ENCODE measurements around the gene H1-8.
"Not testable (repeated sequence)": the region's sequence is repeated elsewhere in the genome, so short reads cannot be mapped to it uniquely, and the experiment has no call there.

Gene H1-8

DNA sequence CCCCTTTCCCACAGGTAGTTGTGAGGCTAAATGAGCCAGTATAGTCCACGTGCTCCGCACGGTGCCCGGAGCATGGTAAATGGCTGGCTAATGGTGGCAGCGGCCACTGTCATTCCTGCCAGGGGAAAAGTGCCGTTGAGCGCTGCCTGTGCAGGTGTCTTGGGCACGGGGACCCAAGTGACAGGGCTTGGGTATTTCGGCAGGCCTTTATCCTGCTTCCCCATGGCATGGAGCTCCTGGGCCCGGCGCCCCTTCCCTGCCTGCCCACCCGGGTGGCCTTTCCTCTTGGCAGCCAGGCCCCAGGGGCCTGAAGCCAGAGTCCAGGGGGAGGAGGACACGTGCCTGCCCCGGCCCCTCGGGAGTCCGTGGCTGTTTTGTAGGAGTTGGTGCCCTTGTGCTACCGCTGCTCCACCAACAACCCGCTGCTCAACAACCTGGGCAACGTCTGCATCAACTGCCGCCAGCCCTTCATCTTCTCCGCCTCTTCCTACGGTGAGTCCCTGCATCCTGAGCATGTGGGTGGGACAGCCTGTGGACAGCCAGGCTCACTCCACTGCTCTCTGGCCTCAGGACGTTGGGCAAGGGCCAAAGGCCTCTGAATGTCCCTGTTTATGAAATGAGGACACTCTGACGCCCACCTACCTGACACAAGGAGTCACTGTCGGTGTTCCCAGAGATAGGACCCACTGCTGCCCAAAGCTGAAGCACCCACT lies 27.7 kb upstream of the H1-8 start:
- DNase-seq: not testable (repeated sequence)

DNA sequence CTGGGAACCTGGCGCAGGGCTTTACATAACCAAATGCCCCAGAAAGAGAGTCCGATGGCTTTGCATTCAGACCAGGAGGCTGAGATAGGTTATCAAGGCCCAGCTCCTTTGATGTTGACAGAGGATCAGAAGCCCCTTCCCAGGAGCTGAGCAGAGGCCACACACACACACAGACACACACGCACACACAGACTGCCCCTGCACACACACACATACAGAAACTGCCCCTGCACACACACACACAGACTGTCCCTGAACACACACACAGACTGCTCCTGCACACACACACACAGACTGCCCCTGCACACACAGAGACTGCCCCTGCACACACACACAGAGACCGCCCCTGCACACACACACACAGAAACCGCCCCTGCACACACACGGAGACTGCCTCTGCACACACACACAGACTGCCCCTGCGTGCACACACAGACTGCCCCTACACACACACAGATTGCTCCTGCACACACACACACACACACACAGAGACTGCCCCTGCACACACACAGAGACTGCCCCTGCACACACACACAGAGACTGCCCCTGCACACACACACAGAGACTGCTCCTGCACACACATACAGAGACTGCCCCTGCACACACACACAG lies 27.0 kb upstream of the H1-8 start:
- not testable (repeated sequence) for DNase-seq

GRCh38 chr3:129517516-129517915 lies 25.5 kb upstream of the H1-8 start:
- DNase-seq: no peak

GRCh38 chr3:129518038-129518561 lies 24.9 kb upstream of the H1-8 start:
- DNase-seq: no peak

GRCh38 chr3:129518581-129518980 lies 24.4 kb upstream of the H1-8 start:
- no peak for DNase-seq

DNA sequence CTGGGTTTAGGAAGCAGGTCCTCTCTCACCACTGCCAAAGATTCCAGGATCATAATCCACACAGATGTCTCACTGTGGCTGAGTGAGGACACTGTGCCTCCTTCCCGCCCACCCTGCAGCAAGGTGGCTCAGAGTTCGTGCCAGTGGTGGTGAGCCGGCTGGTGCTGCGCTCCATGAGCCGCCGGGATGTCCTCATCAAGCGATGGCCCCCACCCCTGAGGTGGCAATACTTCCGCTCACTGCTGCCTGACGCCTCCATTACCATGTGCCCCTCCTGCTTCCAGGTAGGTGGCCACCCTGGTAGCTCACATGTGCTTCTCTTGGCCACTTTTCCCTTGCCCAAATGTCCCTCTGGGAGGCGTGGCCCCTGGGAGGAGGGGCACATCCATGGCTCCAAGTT lies 23.5 kb upstream of the H1-8 start:
- no peak for DNase-seq

DNA sequence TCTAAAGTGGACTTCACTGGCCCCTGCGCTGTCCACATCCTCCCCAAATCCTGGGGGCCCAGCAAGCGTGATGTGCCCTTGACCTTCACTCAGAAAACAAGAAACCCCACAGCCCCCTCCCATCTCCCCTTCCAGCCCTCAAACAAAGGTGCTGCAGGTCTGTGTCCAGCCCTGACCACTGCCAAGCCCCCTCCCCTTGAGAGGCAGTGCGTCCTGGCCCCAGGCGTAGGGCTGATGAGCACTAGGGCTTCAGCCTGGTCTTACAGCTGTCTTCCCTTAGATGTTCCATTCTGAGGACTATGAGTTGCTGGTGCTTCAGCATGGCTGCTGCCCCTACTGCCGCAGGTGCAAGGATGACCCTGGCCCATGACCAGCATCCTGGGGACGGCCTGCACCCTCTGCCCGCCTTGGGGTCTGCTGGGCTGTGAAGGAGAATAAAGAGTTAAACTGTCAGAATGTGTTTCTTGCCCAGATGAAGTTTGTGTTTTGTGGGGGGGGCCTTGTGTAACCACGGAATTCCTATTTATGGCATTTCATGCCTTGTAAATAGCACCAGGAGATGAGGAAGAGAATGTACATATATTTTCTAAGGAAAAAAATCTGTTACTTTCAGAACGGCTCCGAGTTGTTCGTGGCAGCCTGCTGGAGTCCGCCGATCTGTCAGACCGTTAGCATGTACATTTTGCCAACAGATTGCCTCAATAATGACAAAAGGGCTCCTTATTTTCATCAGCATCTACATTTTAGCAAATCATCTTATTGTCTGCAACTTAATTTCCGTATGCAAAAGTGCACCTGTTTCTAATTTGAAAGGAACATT lies 22.9 kb upstream of the H1-8 start:
- no peak for DNase-seq

DNA sequence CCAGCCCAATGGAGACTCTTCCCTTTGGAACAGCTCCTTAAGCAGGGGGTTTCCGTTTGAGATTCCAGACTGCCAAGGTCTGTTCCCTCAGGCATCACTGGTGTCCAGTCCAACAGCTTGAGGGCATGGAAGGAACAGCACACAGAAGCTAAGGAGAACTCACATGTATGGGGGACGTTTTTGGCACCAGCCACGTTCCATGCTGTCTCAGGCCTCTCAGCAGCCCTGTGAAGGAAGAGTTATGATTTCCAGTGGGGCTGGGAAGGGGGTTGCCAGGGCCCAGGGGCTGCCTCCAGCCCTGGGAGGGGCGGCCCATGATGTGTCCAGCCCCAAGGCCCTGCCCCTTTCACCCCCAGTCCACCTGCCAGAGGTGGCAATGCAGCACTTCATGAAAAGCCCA lies 22.0 kb upstream of the H1-8 start:
- DNase-seq: no peak

GRCh38 chr3:129521611-129522010 lies 21.4 kb upstream of the H1-8 start:
- DNase-seq: no peak

DNA sequence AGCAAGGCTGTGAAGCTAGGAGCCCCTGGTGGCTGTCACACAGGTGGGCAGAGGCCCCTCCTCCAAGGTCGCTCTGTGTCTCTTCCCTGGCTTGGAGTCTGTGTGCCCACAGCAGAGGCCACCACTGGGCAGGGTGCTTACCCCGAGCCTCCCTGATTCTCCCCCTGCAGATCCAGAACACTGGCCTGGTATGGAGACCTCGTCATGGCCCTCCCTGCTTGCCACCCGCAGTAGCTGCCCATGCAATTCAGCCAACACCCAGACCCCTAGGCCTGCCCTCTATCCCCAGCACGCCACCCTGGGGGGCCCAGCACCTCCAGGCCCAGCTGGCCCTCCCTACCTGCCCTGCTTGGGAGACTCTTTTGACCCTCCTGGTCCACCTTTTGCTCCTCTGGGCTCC lies 20.0 kb upstream of the H1-8 start:
- no peak for DNase-seq

GRCh38 chr3:129524081-129524480 lies 18.9 kb upstream of the H1-8 start:
- no peak for DNase-seq

DNA sequence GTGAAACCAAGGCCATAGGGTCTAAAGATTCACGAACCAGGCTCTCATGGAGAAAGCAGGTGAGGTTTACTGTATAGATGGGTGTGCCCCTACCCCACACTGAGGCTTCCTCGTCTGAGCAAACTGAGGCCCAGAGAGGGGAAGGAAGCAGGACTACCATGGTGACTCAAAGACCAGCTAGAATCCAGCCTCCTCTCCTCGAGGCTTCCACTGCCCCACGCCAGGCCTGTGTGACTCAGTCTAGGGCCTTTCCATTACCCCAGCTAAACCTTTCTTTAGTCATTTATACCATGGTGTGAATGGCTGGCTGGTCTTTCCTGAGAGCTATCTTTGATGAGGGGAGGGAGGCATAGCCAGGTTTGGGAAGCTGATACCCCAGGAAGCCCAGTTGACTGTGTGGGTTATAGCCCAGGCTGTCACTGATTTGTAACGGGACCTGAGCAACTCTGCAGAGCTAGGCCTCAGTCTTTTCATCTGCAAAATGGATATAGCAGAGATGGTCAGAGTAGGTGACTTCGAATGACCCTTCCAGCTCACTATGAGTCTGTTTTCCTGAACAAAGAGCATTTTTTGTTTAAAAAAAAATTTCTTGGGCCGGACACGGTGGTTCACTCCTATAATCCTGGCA lies 17.5 kb upstream of the H1-8 start:
- DNase-seq: no peak

- no peak for DNase-seq
These were observed 16.7 kb upstream of the H1-8 start for GRCh38 chr3:129526121-129526900.

DNA sequence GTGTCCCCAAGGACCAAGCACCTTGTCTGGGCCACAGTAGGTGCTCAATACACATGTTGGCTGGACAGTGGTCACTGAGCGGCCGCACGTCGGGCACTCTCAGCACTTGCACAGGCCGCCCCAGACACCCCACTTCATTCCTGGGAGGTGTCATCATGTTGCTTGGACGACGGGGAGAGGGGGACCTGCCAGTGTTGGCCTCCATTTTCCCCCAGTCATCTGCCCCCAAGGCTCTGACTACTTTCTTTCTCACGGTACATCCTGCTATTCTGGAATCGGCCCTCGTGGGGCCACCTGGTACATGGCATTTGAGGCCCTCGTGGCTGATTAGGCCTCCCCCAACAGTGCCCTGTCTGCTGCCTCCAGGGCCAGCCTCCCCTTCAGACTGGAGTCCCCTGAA lies 15.7 kb upstream of the H1-8 start:
- DNase-seq: no peak

GRCh38 chr3:129528589-129529100 lies 14.3 kb upstream of the H1-8 start, which contains the start of gene RHO:
Gene RHO (plus strand): TSS chr3:129528639. CDS start chr3:129528734, 95 bp downstream.
- DNase-seq: no peak

DNA sequence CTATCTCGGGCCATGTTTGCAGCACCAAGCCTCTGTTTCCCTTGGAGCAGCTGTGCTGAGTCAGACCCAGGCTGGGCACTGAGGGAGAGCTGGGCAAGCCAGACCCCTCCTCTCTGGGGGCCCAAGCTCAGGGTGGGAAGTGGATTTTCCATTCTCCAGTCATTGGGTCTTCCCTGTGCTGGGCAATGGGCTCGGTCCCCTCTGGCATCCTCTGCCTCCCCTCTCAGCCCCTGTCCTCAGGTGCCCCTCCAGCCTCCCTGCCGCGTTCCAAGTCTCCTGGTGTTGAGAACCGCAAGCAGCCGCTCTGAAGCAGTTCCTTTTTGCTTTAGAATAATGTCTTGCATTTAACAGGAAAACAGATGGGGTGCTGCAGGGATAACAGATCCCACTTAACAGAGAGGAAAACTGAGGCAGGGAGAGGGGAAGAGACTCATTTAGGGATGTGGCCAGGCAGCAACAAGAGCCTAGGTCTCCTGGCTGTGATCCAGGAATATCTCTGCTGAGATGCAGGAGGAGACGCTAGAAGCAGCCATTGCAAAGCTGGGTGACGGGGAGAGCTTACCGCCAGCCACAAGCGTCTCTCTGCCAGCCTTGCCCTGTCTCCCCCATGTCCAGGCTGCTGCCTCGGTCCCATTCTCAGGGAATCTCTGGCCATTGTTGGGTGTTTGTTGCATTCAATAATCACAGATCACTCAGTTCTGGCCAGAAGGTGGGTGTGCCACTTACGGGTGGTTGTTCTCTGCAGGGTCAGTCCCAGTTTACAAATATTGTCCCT lies 13.4 kb upstream of the H1-8 start:
- DNase-seq: no peak

GRCh38 chr3:129530251-129530791 lies 12.7 kb upstream of the H1-8 start:
- no peak for DNase-seq

- DNase-seq: no peak
These were observed 12.2 kb upstream of the H1-8 start for GRCh38 chr3:129530821-129531220.

DNA sequence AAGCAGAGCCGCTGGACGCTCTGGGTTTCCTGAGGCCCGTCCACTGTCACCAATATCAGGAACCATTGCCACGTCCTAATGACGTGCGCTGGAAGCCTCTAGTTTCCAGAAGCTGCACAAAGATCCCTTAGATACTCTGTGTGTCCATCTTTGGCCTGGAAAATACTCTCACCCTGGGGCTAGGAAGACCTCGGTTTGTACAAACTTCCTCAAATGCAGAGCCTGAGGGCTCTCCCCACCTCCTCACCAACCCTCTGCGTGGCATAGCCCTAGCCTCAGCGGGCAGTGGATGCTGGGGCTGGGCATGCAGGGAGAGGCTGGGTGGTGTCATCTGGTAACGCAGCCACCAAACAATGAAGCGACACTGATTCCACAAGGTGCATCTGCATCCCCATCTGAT lies 11.3 kb upstream of the H1-8 start:
- no peak for DNase-seq

DNA sequence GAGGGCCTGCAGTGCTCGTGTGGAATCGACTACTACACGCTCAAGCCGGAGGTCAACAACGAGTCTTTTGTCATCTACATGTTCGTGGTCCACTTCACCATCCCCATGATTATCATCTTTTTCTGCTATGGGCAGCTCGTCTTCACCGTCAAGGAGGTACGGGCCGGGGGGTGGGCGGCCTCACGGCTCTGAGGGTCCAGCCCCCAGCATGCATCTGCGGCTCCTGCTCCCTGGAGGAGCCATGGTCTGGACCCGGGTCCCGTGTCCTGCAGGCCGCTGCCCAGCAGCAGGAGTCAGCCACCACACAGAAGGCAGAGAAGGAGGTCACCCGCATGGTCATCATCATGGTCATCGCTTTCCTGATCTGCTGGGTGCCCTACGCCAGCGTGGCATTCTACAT lies 10.7 kb upstream of the H1-8 start:
- DNase-seq: no peak

GRCh38 chr3:129533406-129533805 lies 9.6 kb upstream of the H1-8 start:
- DNase-seq: no peak
